ENCODE results near the gene TTPAL. TPM values are rescaled to one million over a fixed set of nuclear protein-coding genes. Genes with fewer than 3 reads are reported as not detected.

Gene TTPAL
- total RNA-seq, 1 experiment from 2014 or later, result 20.4 TPM

GRCh38 chr20:44532259-44532980 lies 56.7 kb downstream of the TTPAL start:
- H3K27me3 ChIP-seq (ENCODE audit: insufficient read depth, low read length), result no peaks in the 10 kb centered on the region
- H3K4me3 ChIP-seq (replicated peaks in 1 of 2; ENCODE audit: low read depth in 1 of 2, low read length in 2 of 2), result peak overlapping the region; percentile 65 to 75
- CTCF ChIA-PET, result no interaction called here
- no peak overlapping the region; the same call in 1 of the 2 replicates for H3K27ac ChIP-seq (ENCODE audit: low read depth, low read length)
- POLR2A ChIA-PET, result no interaction called here
- H3K36me3 ChIP-seq (ENCODE audit: control insufficient read depth in 1 of 2, insufficient read depth in 2 of 2, low read length in 2 of 2), result no peaks in the 10 kb centered on the region
- intact Hi-C loops (cut with micrococcal nuclease), result no loop called here
- peak overlapping the region; percentile 67 for H3K9ac ChIP-seq (ENCODE audit: low read length)
- ATAC-seq, result 0 out of 2 replicates have a peak, but pooled peaks have one; percentile 3
- no peaks in the 10 kb centered on the region for H3K9me3 ChIP-seq (ENCODE audit: control insufficient read depth in 1 of 2, insufficient read depth in 1 of 2, low read depth in 1 of 2, low read length in 2 of 2)
- H2AFZ ChIP-seq (ENCODE audit: low read depth, low read length, poor library complexity, severe bottlenecking), result no peak overlapping the region
- TF ChIP-seq CBX3 (IDR thresholded peaks at IDR 0.05; ENCODE audit: low read depth), result no peak
- TF ChIP-seq REST (IDR thresholded peaks at IDR 0.05; ENCODE audit: low read depth), result no peak
- TF ChIP-seq ZNF274 (IDR thresholded peaks at IDR 0.05; ENCODE audit: low read depth, low read length), result no peak
- H3K79me2 ChIP-seq (ENCODE audit: insufficient read depth, low read length), result no peaks in the 10 kb centered on the region; the same call in 1 of the 2 replicates
- no peaks in the 10 kb centered on the region for H3K9me2 ChIP-seq (ENCODE audit: insufficient read depth)
- H3K4me2 ChIP-seq (ENCODE audit: low read length), result peak overlapping the region; percentile 87
- BruUV-seq (replicated peaks), result TSS peak; percentile 80
- RAD21 ChIA-PET (ENCODE audit: low non-redundant PET in 1 of 2, low total read pairs in 2 of 2, uncharacterized antibody in 2 of 2, unreplicated experiment in 2 of 2), result no interaction called here
- no peak for DNase-seq (ENCODE audit: low read depth, low spot score)
- H4K20me1 ChIP-seq (ENCODE audit: insufficient read depth), result no peaks in the 10 kb centered on the region
- H3K4me1 ChIP-seq (ENCODE audit: control insufficient read depth in 1 of 2, insufficient read depth in 2 of 2, low read length in 2 of 2), result peaks cover 11 to 20% of the 10 kb centered on the region in 2 experiments

GRCh38 chr20:44532981-44533331 lies 57.3 kb downstream of the TTPAL start:
- TF ChIP-seq REST (IDR thresholded peaks at IDR 0.05; ENCODE audit: low read depth), result no peak
- peaks cover 11 to 20% of the 10 kb centered on the region in 2 experiments for H3K4me1 ChIP-seq (ENCODE audit: control insufficient read depth in 1 of 2, insufficient read depth in 2 of 2, low read length in 2 of 2)
- CTCF ChIA-PET, result no interaction called here
- no peaks in the 10 kb centered on the region for H3K9me2 ChIP-seq (ENCODE audit: insufficient read depth)
- H3K79me2 ChIP-seq (ENCODE audit: insufficient read depth, low read length), result no peaks in the 10 kb centered on the region; the same call in 1 of the 2 replicates
- H3K4me3 ChIP-seq (replicated peaks in 1 of 2; ENCODE audit: low read depth in 1 of 2, low read length in 2 of 2), result peak overlapping the region; percentile 65 to 75; a peak in 3 of 4 replicates
- no peak overlapping the region for H2AFZ ChIP-seq (ENCODE audit: low read depth, low read length, poor library complexity, severe bottlenecking)
- intact Hi-C loops (cut with micrococcal nuclease), result no loop called here
- peak overlapping the region; percentile 67; the same call in 1 of the 2 replicates for H3K9ac ChIP-seq (ENCODE audit: low read length)
- ATAC-seq, result no peak
- no peaks in the 10 kb centered on the region for H3K9me3 ChIP-seq (ENCODE audit: control insufficient read depth in 1 of 2, insufficient read depth in 1 of 2, low read depth in 1 of 2, low read length in 2 of 2)
- H3K4me2 ChIP-seq (ENCODE audit: low read length), result peak overlapping the region; percentile 87
- no peaks in the 10 kb centered on the region for H4K20me1 ChIP-seq (ENCODE audit: insufficient read depth)
- RAD21 ChIA-PET (ENCODE audit: low non-redundant PET in 1 of 2, low total read pairs in 2 of 2, uncharacterized antibody in 2 of 2, unreplicated experiment in 2 of 2), result no interaction called here
- no TSS peak for BruUV-seq (replicated peaks)
- H3K27me3 ChIP-seq (ENCODE audit: insufficient read depth, low read length), result no peaks in the 10 kb centered on the region
- POLR2A ChIA-PET, result no interaction called here
- no peak for DNase-seq (ENCODE audit: low read depth, low spot score)
- no peaks in the 10 kb centered on the region for H3K36me3 ChIP-seq (ENCODE audit: control insufficient read depth in 1 of 2, insufficient read depth in 2 of 2, low read length in 2 of 2)
- no peak overlapping the region for H3K27ac ChIP-seq (ENCODE audit: low read depth, low read length)

Measured in HCT116 (cell line).